HK-2 (cell line): ENCODE results near the gene NCOA5.

Experiments used
- DNase-seq: peaks from one replicate; pipeline ENCODE4 v3.0.0-alpha.2; 2018; ENCODE audit not compliant: unreplicated experiment

The NCOA5 gene

DNA sequence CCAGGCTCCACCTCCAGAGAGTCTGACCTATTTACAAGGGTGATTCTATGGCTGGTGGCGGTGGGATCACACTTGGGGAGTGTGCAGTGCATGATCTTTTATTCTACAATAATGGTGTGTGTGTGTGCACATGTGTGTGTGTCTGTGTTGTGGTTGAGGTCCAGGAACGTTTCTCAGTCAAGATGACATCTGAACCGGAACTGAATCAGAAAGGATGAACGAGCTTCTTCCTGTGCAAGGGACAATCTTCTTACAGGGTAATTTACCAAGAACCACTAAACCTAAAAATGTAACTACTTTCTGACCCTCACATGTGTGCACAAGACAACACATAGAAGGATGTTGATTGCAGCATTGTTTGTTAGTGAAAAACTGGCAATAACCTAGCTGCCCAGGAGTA is 72.5 kb downstream of the NCOA5 start:
- DNase-seq = no peak

DNA sequence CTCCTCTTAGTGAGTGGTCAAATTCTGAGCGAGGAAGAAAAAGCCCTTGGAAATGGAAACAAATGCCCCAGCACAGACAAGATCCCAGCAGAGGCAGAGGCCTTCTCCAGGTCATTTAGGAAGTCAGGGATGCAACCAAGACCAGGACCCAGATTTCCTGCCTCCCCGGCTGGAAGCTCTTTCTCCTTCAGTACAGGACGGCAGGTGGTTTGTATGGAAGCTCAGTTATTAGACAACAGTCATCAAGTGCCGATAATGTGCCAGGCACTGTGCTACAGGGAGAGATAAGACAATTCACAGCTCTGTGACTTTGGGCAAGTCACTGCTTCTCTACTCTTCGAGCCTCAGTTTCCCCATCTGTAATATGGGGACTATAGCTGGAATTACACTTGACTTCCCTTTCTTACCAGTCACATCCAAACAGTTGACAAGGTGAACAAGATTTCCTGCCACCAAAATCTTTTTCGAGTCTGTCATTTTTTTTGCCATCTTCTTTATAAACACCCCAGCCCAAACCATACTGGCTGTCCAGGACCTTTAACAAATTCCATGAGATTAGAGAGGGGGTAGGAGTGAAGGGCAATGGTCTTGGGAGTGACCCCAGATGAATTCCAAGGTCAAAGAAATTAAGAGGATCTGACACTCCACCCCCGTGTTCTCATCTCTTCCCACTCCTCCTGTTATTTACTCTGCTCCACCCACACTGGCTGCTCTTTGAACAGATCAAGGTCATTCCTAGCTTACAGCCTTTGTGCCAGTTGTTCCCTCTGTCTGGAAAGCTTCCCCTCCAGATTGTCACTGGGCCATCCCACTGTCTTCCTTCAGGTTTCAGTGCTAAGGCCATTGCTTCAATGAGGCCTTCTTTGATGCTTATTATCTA is 75.0 kb downstream of the NCOA5 start:
- DNase-seq = no peak

GRCh38 chr20:46013829-46014516 is 75.8 kb downstream of the NCOA5 start:
- DNase-seq = peak; percentile 79

DNA sequence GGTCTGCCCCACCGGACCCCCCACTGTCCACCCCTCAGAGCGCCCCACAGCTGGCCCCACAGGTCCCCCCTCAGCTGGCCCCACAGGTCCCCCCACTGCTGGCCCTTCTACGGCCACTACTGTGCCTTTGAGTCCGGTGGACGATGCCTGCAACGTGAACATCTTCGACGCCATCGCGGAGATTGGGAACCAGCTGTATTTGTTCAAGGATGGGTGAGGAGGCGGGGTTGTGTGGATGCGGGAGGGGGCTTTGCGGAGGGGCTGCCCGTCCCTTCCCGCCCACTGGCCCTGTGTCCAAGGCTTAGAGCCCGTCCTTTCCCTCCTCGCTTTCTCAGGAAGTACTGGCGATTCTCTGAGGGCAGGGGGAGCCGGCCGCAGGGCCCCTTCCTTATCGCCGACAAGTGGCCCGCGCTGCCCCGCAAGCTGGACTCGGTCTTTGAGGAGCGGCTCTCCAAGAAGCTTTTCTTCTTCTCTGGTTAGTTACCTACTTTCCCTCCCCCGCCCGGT is 76.4 kb downstream of the NCOA5 start:
- DNase-seq = no peak

DNA sequence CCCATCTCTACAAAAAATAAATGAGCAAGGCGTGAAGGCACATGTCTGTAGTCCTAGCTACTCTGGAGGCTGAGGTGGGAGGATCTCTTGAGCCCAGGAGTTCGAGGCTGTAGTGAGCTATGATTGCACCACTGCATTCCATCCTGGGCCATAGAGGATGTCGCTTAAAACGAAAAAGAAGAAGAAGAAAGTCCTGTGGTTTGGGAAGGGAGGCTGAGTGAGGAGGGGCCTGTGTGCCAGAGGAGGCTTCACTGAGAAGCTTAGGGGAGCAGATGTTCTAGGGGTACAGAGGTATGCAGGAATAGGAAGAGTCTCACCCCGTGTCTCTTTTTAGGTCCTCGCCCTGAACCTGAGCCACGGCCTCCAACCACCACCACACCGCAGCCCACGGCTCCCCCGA is 76.8 kb downstream of the NCOA5 start:
- DNase-seq = no peak

GRCh38 chr20:46011631-46012482 is 77.9 kb downstream of the NCOA5 start:
- peak; percentile 53 for DNase-seq
